Measurements from ENCODE around the gene NPDC1.

NPDC1 gene

GRCh38 chr9:136995772-136996311 is 50.1 kb downstream of the NPDC1 start:
- no peak overlapping the region for H3K4me3 ChIP-seq (ENCODE audit: control insufficient read depth, low read depth, low read length)
- no peak for TF ChIP-seq CTCF (IDR thresholded peaks at IDR 0.05; ENCODE audit: control insufficient read depth, insufficient read depth, low read depth, low read length, missing control alignments)
- no peak for DNase-seq (ENCODE audit: low read depth)

GRCh38 chr9:136995362-136995761 is 50.6 kb downstream of the NPDC1 start:
- no peak for TF ChIP-seq CTCF (IDR thresholded peaks at IDR 0.05; ENCODE audit: control insufficient read depth, insufficient read depth, low read depth, low read length, missing control alignments)
- no peak overlapping the region for H3K4me3 ChIP-seq (ENCODE audit: control insufficient read depth, low read depth, low read length)
- no peak for DNase-seq (ENCODE audit: low read depth)

- no peak overlapping the region for H3K4me3 ChIP-seq (ENCODE audit: control insufficient read depth, low read depth, low read length)
- DNase-seq (ENCODE audit: low read depth) = no peak
- no peak for TF ChIP-seq CTCF (IDR thresholded peaks at IDR 0.05; ENCODE audit: control insufficient read depth, insufficient read depth, low read depth, low read length, missing control alignments)
Observed at GRCh38 chr9:136994888-136995230, 51.1 kb downstream of the NPDC1 start.

- no peak for DNase-seq (ENCODE audit: low read depth)
- H3K4me3 ChIP-seq (ENCODE audit: control insufficient read depth, low read depth, low read length) = no peak overlapping the region
- no peak for TF ChIP-seq CTCF (IDR thresholded peaks at IDR 0.05; ENCODE audit: control insufficient read depth, insufficient read depth, low read depth, low read length, missing control alignments)
Observed at GRCh38 chr9:136994180-136994887, 51.6 kb downstream of the NPDC1 start.

- DNase-seq (ENCODE audit: low read depth) = no peak
- H3K4me3 ChIP-seq (ENCODE audit: control insufficient read depth, low read depth, low read length) = peak overlapping the region; percentile 79
- no peak for TF ChIP-seq CTCF (IDR thresholded peaks at IDR 0.05; ENCODE audit: control insufficient read depth, insufficient read depth, low read depth, low read length, missing control alignments)
Observed at GRCh38 chr9:136992819-136993369, 53.1 kb downstream of the NPDC1 start.

GRCh38 chr9:136991993-136992818 is 53.8 kb downstream of the NPDC1 start, which contains the start of gene PAXX:
Gene PAXX (plus strand): TSS chr9:136992422. CDS start chr9:136992444, 22 bp downstream.
- DNase-seq (ENCODE audit: low read depth) = peak; percentile 34
- peak within 1 kb of the TSS; percentile 79 for H3K4me3 ChIP-seq (ENCODE audit: control insufficient read depth, low read depth, low read length)
- TF ChIP-seq CTCF (IDR thresholded peaks at IDR 0.05; ENCODE audit: control insufficient read depth, insufficient read depth, low read depth, low read length, missing control alignments) = no peak

Data from AG09309 (cell line).